Measurements from ENCODE around the gene COL5A2. TPM values are rescaled to one million over a fixed set of nuclear protein-coding genes. Genes with fewer than 3 reads are reported as not detected.
A peak's percentile ranks its signal among the peaks of the same experiment; 100 is the strongest.

The COL5A2 gene
- total RNA-seq, 1 donor from 2014 or later = 459 TPM

GRCh38 chr2:189057316-189057715 lies 122.2 kb downstream of the COL5A2 start:
- no peaks in the 10 kb centered on the region for H3K27me3 Mint-ChIP-seq (ENCODE audit: low read depth)
- peaks cover 26% of the 10 kb centered on the region for H3K4me1 Mint-ChIP-seq
- no peaks in the 10 kb centered on the region for H3K9me3 Mint-ChIP-seq
- peak overlapping the region; percentile 37 for H3K27ac Mint-ChIP-seq
- no peak overlapping the region for H3K4me3 Mint-ChIP-seq
- H3K36me3 Mint-ChIP-seq = peaks cover 22% of the 10 kb centered on the region
- DNase-seq (ENCODE audit: low spot score in 2 of 2, unreplicated experiment in 2 of 2) = no peak
- no peak for TF ChIP-seq CTCF (IDR thresholded peaks at IDR 0.05; ENCODE audit: unreplicated experiment)

DNA sequence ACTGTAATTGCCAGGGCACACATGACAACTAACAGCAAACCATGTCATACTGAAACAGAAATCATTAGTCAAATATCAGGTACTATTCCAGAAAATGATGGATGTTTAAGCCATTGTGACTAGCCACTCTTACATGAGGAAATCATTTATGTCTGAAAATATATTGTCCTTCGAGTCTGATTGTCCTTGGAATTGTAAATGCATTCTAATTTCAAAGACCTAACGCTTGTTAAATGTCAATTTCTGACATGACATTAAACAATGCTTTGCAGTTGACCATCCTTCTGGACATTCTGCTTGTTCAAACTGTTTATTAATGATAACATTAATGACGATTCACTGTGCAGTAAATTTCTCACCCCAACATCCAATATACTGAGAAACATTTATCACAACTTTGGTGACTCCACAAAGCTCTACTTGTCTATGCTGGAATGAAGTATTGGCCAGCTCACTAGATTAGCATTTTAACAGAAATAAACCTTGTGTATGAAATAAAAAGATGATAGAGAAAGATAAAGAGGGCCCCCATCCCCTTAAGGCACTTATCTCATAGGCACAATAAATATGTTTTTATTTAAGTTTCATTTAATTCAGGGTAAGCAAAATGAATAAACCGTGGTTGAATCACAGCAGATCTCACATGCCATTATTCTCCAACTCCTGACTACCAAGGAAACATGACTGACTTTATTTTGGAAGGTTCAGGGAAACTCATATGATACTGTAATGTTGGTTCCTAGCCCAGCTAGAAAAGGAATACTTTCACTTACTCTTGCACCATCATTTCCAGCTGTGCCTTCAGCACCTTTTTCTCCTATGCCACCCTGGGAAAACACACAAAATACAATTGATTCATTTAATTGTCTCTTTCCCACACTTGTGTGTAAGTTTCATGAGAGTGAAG lies 123.1 kb downstream of the COL5A2 start:
- peaks cover 20% of the 10 kb centered on the region for H3K36me3 Mint-ChIP-seq
- no peak overlapping the region for H3K4me3 Mint-ChIP-seq
- no peaks in the 10 kb centered on the region for H3K9me3 Mint-ChIP-seq
- peaks cover 26% of the 10 kb centered on the region for H3K4me1 Mint-ChIP-seq
- no peaks in the 10 kb centered on the region for H3K27me3 Mint-ChIP-seq (ENCODE audit: low read depth)
- DNase-seq (ENCODE audit: low spot score in 2 of 2, unreplicated experiment in 2 of 2) = no peak
- H3K27ac Mint-ChIP-seq = peak overlapping the region; percentile 37
- no peak for TF ChIP-seq CTCF (IDR thresholded peaks at IDR 0.05; ENCODE audit: unreplicated experiment)

- Mint-ChIP-seq H3K9me3 (no peaks in the 10 kb centered on the region), H3K27ac (peak overlapping the region; percentile 98), H3K36me3 (peaks cover 37% of the 10 kb centered on the region), H3K4me3 (peak overlapping the region; percentile 44), H3K27me3 (ENCODE audit: low read depth) (no peaks in the 10 kb centered on the region), H3K4me1 (peaks cover 31% of the 10 kb centered on the region)
- TF ChIP-seq CTCF (IDR thresholded peaks at IDR 0.05; ENCODE audit: unreplicated experiment) = no peak
- DNase-seq (ENCODE audit: low spot score in 2 of 2, unreplicated experiment in 2 of 2) = no peak
Measured at GRCh38 chr2:189050165-189050712, 129.3 kb downstream of the COL5A2 start.

DNA sequence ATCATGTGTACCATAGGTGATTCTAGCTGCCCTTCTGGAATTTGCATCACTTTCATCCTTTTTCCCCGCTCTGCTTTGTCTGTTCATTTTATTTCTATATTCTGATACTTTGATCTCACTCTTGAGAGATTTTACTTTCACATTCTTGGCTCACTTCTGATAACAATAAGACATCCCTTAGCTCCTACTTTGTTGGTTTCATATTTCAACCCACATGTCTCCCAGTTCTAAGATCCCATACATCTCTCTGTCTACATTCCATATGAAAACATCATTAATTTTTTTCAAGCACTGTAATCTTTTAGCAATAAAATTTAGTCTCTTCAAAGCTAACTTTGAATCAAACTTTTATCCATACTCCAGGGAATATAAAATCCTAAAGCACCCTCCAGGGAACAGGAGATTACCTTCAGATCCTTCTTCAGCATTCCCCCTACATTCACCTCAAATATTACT lies 129.8 kb downstream of the COL5A2 start:
- no peaks in the 10 kb centered on the region for H3K9me3 Mint-ChIP-seq
- H3K4me1 Mint-ChIP-seq = peaks cover 31% of the 10 kb centered on the region
- no peak overlapping the region for H3K4me3 Mint-ChIP-seq
- peaks cover 37% of the 10 kb centered on the region for H3K36me3 Mint-ChIP-seq
- H3K27ac Mint-ChIP-seq = peak overlapping the region; percentile 98
- DNase-seq (ENCODE audit: low spot score in 2 of 2, unreplicated experiment in 2 of 2) = no peak
- no peaks in the 10 kb centered on the region for H3K27me3 Mint-ChIP-seq (ENCODE audit: low read depth)
- TF ChIP-seq CTCF (IDR thresholded peaks at IDR 0.05; ENCODE audit: unreplicated experiment) = no peak

DNA sequence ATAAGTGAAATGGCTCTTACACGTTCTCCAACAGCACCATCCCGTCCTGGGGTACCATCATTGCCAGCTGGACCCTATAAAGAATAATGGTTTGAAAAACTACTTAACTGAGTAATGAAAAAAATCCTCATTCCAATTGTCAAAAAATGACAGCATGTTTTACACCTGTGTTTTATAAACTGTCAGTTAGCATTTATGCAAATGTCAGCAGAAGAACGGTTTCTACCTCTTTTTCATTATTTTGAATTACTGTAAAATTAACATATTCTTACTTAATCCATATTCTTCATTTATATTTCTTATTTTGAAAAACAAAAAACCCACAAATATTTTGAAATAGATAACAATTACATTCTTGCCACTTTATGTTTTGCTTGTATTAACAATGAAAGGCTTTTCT lies 131.4 kb downstream of the COL5A2 start:
- no peak overlapping the region for H3K4me3 Mint-ChIP-seq
- H3K27ac Mint-ChIP-seq = no peak overlapping the region
- no peaks in the 10 kb centered on the region for H3K9me3 Mint-ChIP-seq
- no peak for TF ChIP-seq CTCF (IDR thresholded peaks at IDR 0.05; ENCODE audit: unreplicated experiment)
- H3K36me3 Mint-ChIP-seq = peaks cover 36% of the 10 kb centered on the region
- DNase-seq (ENCODE audit: low spot score in 2 of 2, unreplicated experiment in 2 of 2) = no peak
- peaks cover 32% of the 10 kb centered on the region for H3K4me1 Mint-ChIP-seq
- no peaks in the 10 kb centered on the region for H3K27me3 Mint-ChIP-seq (ENCODE audit: low read depth)

Measured in mesothelial cell of epicardium (in vitro differentiated cells).